K562 (cell line): ENCODE results near the gene KIF5A. TPM values are rescaled to one million over a fixed set of nuclear protein-coding genes. Genes with fewer than 3 reads are reported as not detected.

ENCODE experiments used
- FOS ChIP-seq: IDR thresholded peaks from 3 replicates; pipeline ENCODE4 v1.6.1; 2011; ENCODE audit not compliant: insufficient read length; ENCODE audit errors: extremely low read depth
- MAFK ChIP-seq: IDR thresholded peaks from 2 replicates; pipeline ENCODE4 v1.6.1; 2011; ENCODE audit warnings: low read length, improper control_type of control experiment
- SMAD4 ChIP-seq: fragments of 250-450 bp; sonication (Bioruptor Pico); conservative IDR thresholded peaks from 2 replicates; pipeline ENCODE4 v1.8.0; 2021; ENCODE audit warnings: inconsistent platforms, mild to moderate bottlenecking, moderate library complexity
- ZNF77 ChIP-seq: fragments of 250-450 bp; sonication (Bioruptor Pico); IDR thresholded peaks from 2 replicates; pipeline ENCODE4 v1.5.0; 2020
- polyA plus RNA-seq, 8 experiments: library from polyadenylated mRNA; depleted of rRNA in 4 of 8; stranded (reverse) in 5 of 8; unstranded in 3 of 8; fragments of >200 nt; fragmentation: Nextera tagmentation in 2 of 8; fragmentation: Illumina TruSeq in 1 of 8; extraction: Ambion mirVana in 2 of 8; extraction: Trizol in 1 of 8; gene quantifications; 2 replicates each; pipeline versions ENCODE4 v1.2.1 to v1.2.3, GENCODE V29; 2011 to 2014; ENCODE audit warnings: inconsistent platforms in 1 of 8, missing spikeins in 1 of 8
- total RNA-seq, 7 experiments: library from RNA; depleted of rRNA in 6 of 7; stranded (reverse); fragments of >200 nt in 6 of 7; fragmentation: Illumina TruSeq in 2 of 7; extraction: Trizol in 2 of 7; gene quantifications; 2 replicates each; pipeline versions ENCODE4 v1.2.1 to v1.2.3, GENCODE V29; 2011 to 2021; ENCODE audit warnings: low replicate concordance in 1 of 7
- TF ChIP-seq, protein P1 (sequence below): fragments of 450-650 bp; IDR thresholded peaks from 2 replicates; pipeline ENCODE4 v1.6.1; 2016; ENCODE audit warnings: low read depth
- TF ChIP-seq, protein P2 (sequence below): fragments of 250-450 bp; sonication (Bioruptor Pico); IDR thresholded peaks from 2 replicates; pipeline ENCODE4 v1.4.0; 2020
- TF ChIP-seq, protein P3 (sequence below), 2 experiments: fragments of 450-650 bp in 1 of 2; sonication (generic) in 1 of 2; formaldehyde crosslinking in 1 of 2; IDR thresholded peaks in 1 of 2; conservative IDR thresholded peaks in 1 of 2; 2 replicates each; pipeline versions ENCODE4 v1.6.1 to v1.8.1; 2016 to 2023; ENCODE audit warnings: mild to moderate bottlenecking in 2 of 2, moderate library complexity in 2 of 2, inconsistent platforms in 1 of 2, missing genetic modification reagents in 1 of 2
- TF ChIP-seq, protein P4 (sequence below), 2 experiments: fragments of 450-650 bp in 1 of 2; sonication (generic) in 1 of 2; formaldehyde crosslinking; conservative IDR thresholded peaks; 2 replicates each; pipeline versions ENCODE4 v1.4.0 to v1.8.1; 2020 to 2022; ENCODE audit warnings: mild to moderate bottlenecking in 1 of 2, missing genetic modification reagents in 1 of 2

The KIF5A gene
- total and polyA plus RNA-seq, 9 of the 15 experiments (the other 6 are each of a cell fraction or from before 2014, with no cell fraction given), result 3.4 to 17.7 (median 8.0) TPM

DNA sequence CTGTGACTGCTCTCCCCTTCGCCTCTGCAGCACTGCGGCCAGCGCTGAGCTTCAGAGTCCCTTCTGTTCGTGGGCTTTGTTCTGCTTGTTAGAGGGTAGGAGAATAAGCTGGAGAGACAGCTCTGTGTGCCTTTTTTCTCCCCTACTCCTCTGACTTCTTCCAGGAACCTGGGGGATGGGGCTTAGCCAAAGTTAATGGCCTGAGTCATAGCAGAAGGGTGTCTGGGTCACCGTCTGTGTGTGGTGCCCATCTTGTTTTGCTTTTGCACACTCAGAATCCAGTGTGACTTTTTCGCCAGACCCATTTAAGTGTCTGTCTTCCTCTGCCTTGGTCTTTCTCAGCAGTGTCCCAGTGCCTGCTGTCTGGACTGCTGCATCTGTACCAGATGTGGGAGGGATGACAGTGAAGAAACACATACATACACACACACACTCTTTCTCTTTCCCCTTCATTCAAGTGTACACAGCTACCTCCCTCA is 3.0 kb downstream of the KIF5A start (continued):
- TF ChIP-seq, protein P1, sequence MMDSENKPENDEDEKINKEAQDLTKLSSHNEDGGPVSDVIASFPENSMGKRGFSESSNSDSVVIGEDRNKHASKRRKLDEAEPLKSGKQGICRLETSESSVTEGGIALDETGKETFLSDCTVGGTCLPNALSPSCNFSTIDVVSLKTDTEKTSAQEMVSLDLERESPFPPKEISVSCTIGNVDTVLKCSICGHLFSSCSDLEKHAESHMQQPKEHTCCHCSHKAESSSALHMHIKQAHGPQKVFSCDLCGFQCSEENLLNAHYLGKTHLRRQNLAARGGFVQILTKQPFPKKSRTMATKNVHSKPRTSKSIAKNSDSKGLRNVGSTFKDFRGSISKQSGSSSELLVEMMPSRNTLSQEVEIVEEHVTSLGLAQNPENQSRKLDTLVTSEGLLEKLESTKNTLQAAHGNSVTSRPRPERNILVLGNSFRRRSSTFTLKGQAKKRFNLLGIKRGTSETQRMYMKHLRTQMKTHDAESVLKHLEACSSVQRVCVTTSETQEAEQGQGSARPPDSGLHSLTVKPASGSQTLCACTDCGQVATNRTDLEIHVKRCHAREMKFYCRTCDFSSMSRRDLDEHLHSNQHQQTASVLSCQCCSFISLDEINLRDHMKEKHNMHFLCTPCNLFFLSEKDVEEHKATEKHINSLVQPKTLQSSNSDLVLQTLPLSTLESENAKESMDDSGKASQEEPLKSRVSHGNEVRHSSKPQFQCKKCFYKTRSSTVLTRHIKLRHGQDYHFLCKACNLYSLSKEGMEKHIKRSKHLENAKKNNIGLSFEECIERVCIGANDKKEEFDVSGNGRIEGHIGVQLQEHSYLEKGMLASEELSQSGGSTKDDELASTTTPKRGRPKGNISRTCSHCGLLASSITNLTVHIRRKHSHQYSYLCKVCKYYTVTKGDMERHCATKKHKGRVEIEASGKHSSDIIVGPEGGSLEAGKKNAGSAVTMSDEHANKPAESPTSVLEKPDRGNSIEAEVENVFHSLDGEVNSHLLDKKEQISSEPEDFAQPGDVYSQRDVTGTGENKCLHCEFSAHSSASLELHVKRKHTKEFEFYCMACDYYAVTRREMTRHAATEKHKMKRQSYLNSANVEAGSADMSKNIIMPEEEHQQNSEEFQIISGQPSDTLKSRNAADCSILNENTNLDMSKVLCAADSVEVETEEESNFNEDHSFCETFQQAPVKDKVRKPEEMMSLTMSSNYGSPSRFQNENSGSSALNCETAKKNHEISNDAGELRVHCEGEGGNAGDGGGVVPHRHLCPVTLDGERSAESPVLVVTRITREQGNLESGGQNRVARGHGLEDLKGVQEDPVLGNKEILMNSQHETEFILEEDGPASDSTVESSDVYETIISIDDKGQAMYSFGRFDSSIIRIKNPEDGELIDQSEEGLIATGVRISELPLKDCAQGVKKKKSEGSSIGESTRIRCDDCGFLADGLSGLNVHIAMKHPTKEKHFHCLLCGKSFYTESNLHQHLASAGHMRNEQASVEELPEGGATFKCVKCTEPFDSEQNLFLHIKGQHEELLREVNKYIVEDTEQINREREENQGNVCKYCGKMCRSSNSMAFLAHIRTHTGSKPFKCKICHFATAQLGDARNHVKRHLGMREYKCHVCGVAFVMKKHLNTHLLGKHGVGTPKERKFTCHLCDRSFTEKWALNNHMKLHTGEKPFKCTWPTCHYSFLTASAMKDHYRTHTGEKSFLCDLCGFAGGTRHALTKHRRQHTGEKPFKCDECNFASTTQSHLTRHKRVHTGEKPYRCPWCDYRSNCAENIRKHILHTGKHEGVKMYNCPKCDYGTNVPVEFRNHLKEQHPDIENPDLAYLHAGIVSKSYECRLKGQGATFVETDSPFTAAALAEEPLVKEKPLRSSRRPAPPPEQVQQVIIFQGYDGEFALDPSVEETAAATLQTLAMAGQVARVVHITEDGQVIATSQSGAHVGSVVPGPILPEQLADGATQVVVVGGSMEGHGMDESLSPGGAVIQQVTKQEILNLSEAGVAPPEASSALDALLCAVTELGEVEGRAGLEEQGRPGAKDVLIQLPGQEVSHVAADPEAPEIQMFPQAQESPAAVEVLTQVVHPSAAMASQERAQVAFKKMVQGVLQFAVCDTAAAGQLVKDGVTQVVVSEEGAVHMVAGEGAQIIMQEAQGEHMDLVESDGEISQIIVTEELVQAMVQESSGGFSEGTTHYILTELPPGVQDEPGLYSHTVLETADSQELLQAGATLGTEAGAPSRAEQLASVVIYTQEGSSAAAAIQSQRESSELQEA, result no peak
- no peak for TF ChIP-seq MAFK
- peak; percentile 73 for TF ChIP-seq SMAD4 (CRISPR knock-in tag)
- no peak for TF ChIP-seq ZNF77
- TF ChIP-seq, protein P2, sequence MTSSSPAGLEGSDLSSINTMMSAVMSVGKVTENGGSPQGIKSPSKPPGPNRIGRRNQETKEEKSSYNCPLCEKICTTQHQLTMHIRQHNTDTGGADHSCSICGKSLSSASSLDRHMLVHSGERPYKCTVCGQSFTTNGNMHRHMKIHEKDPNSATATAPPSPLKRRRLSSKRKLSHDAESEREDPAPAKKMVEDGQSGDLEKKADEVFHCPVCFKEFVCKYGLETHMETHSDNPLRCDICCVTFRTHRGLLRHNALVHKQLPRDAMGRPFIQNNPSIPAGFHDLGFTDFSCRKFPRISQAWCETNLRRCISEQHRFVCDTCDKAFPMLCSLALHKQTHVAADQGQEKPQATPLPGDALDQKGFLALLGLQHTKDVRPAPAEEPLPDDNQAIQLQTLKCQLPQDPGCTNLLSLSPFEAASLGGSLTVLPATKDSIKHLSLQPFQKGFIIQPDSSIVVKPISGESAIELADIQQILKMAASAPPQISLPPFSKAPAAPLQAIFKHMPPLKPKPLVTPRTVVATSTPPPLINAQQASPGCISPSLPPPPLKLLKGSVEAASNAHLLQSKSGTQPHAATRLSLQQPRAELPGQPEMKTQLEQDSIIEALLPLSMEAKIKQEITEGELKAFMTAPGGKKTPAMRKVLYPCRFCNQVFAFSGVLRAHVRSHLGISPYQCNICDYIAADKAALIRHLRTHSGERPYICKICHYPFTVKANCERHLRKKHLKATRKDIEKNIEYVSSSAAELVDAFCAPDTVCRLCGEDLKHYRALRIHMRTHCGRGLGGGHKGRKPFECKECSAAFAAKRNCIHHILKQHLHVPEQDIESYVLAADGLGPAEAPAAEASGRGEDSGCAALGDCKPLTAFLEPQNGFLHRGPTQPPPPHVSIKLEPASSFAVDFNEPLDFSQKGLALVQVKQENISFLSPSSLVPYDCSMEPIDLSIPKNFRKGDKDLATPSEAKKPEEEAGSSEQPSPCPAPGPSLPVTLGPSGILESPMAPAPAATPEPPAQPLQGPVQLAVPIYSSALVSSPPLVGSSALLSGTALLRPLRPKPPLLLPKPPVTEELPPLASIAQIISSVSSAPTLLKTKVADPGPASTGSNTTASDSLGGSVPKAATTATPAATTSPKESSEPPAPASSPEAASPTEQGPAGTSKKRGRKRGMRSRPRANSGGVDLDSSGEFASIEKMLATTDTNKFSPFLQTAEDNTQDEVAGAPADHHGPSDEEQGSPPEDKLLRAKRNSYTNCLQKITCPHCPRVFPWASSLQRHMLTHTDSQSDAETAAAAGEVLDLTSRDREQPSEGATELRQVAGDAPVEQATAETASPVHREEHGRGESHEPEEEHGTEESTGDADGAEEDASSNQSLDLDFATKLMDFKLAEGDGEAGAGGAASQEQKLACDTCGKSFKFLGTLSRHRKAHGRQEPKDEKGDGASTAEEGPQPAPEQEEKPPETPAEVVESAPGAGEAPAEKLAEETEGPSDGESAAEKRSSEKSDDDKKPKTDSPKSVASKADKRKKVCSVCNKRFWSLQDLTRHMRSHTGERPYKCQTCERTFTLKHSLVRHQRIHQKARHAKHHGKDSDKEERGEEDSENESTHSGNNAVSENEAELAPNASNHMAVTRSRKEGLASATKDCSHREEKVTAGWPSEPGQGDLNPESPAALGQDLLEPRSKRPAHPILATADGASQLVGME (CRISPR knock-in tag), result no peak
- TF ChIP-seq FOS, result no peak
- TF ChIP-seq, protein P3, sequence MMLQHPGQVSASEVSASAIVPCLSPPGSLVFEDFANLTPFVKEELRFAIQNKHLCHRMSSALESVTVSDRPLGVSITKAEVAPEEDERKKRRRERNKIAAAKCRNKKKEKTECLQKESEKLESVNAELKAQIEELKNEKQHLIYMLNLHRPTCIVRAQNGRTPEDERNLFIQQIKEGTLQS (IDR thresholded peaks at IDR 0.05), result peak; percentile 52
- TF ChIP-seq, protein P3 (CRISPR knock-in tag; conservative IDR thresholded peaks at IDR 0.05), result no peak
- TF ChIP-seq, protein P4, sequence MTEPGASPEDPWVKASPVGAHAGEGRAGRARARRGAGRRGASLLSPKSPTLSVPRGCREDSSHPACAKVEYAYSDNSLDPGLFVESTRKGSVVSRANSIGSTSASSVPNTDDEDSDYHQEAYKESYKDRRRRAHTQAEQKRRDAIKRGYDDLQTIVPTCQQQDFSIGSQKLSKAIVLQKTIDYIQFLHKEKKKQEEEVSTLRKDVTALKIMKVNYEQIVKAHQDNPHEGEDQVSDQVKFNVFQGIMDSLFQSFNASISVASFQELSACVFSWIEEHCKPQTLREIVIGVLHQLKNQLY (CRISPR knock-in tag; conservative IDR thresholded peaks at IDR 0.05), result no peak
